Lower leg skin (tissue), 4 donors: Measurements from ENCODE around the gene TAF4B. TPM values are rescaled to one million over a fixed set of nuclear protein-coding genes. Genes with fewer than 3 reads are reported as not detected.
A peak's percentile ranks its signal among the peaks of the same experiment; 100 is the strongest.
"Not testable (repeated sequence)": the region's sequence is repeated elsewhere in the genome, so short reads cannot be mapped to it uniquely, and the experiment has no call there.

Source experiments
- DNase-seq, 2 donors: peaks; one replicate each; pipeline ENCODE4 v3.0.0-alpha.2; 2019; ENCODE audit warnings: low spot score in 2 of 2
- H3K4me3 ChIP-seq: fragments of 200-600 bp; sonication (generic); 2 replicates; pipeline ENCODE4 v1.5.1; 2017; ENCODE audit warnings: mild to moderate bottlenecking, low read depth; ENCODE audit not compliant: poor library complexity, severe bottlenecking
- CTCF ChIP-seq, 3 donors: fragments of 450-650 bp; IDR thresholded peaks; one replicate each; pipeline ENCODE4 v1.5.1; 2016; ENCODE audit warnings: antibody characterized with exemption in 3 of 3, mild to moderate bottlenecking in 3 of 3, moderate library complexity in 2 of 3
- POLR2A ChIP-seq, 2 donors: fragments of 450-650 bp; IDR thresholded peaks; one replicate each; pipeline ENCODE4 v1.6.1; 2016 to 2017; ENCODE audit warnings: antibody characterized with exemption in 2 of 2, mild to moderate bottlenecking in 1 of 2, moderate library complexity in 1 of 2
- WGBS, 2 donors: methylation state at CpG; one replicate each; pipeline ENCODE4 v1.1.5; 2018; 5-methylcytosine and 5-hydroxymethylcytosine counted together
- intact Hi-C: fragments of 100-400 bp; cut with DNase I; formaldehyde crosslinking; loops from one replicate; pipeline ENCODE4 v1.15.0; 2023; ENCODE audit warnings: low total_unique reads
- total RNA-seq, 4 donors: library from RNA; depleted of rRNA; stranded (reverse); fragments of >200 nt; gene quantifications; one replicate each; pipeline ENCODE4 v1.1.0, GENCODE V29; 2016

TAF4B gene
- total RNA-seq, 4 donors from 2014 or later: 12.5 to 23.6 (median 17.1) TPM

- DNase-seq: no peak
- WGBS, 2 donors: 39 to 87% methylated on average over 1 of the region's 1 CpG
- no peak for TF ChIP-seq POLR2A (IDR thresholded peaks at IDR 0.05)
- TF ChIP-seq CTCF (IDR thresholded peaks at IDR 0.05): no peak
- intact Hi-C loops: no loop called here
- H3K4me3 ChIP-seq: no peak overlapping the region
Measured at GRCh38 chr18:26370037-26370436, 143.8 kb downstream of the TAF4B start.

- TF ChIP-seq CTCF (IDR thresholded peaks at IDR 0.05) (no peak), POLR2A (IDR thresholded peaks at IDR 0.05) (no peak)
- 98% methylated on average over 1 of the region's 1 CpG for WGBS, 2 donors
- H3K4me3 ChIP-seq: no peak overlapping the region
- intact Hi-C loops: no loop called here
- no peak for DNase-seq
Measured at GRCh38 chr18:26376105-26376504, 149.9 kb downstream of the TAF4B start.

- intact Hi-C loops: no loop called here
- TF ChIP-seq CTCF (IDR thresholded peaks at IDR 0.05) (no peak), POLR2A (IDR thresholded peaks at IDR 0.05) (no peak)
- H3K4me3 ChIP-seq: no peak overlapping the region
- DNase-seq: no peak
Measured at GRCh38 chr18:26378701-26379100, 152.5 kb downstream of the TAF4B start.

GRCh38 chr18:26381555-26381954 is 155.3 kb downstream of the TAF4B start:
- H3K4me3 ChIP-seq, DNase-seq, intact Hi-C loops: not testable (repeated sequence)
- 95 to 97% methylated on average over 8 of the region's 8 CpGs for WGBS, 2 donors

GRCh38 chr18:26383454-26384270 is 157.4 kb downstream of the TAF4B start:
- intact Hi-C loops: no loop called here
- DNase-seq: no peak
- 30 to 34% methylated on average over 2 of the region's 2 CpGs for WGBS, 2 donors
- H3K4me3 ChIP-seq: no peak overlapping the region
- no peak for TF ChIP-seq POLR2A (IDR thresholded peaks at IDR 0.05)
- TF ChIP-seq CTCF (IDR thresholded peaks at IDR 0.05): peak in 1 of 3 donors; percentile 35

GRCh38 chr18:26386002-26386401 is 159.8 kb downstream of the TAF4B start:
- TF ChIP-seq POLR2A (IDR thresholded peaks at IDR 0.05) (no peak), CTCF (IDR thresholded peaks at IDR 0.05) (no peak)
- DNase-seq: no peak
- intact Hi-C loops: no loop called here
- no peak overlapping the region for H3K4me3 ChIP-seq
